ACHN (cell line): ENCODE results near the gene CYTH2.
"Not testable (repeated sequence)": the region's sequence is repeated elsewhere in the genome, so short reads cannot be mapped to it uniquely, and the experiment has no call there.

ENCODE experiments used
- DNase-seq: peaks from one replicate; pipeline ENCODE4 v3.0.0-alpha.2; 2015
- in situ Hi-C: cut with HindIII; loops from 2 replicates; pipeline ENCODE4 v1.10.0; 2017; ENCODE audit warnings: low sequenced_read_pairs, low pct_ligation_motif_present, low pct_unique_long_range_greater_than_20kb

CYTH2 gene

GRCh38 chr19:48473161-48473966 lies 4.2 kb downstream of the CYTH2 start:
- in situ Hi-C loops = no loop called here
- DNase-seq = no peak

GRCh38 chr19:48474084-48474592 lies 5.0 kb downstream of the CYTH2 start:
- DNase-seq = no peak
- in situ Hi-C loops = no loop called here

- in situ Hi-C loops = no loop called here
- no peak for DNase-seq
Observed at GRCh38 chr19:48475369-48476068, 6.3 kb downstream of the CYTH2 start.

GRCh38 chr19:48476176-48476575 lies 7.0 kb downstream of the CYTH2 start:
- in situ Hi-C loops = no loop called here

GRCh38 chr19:48477067-48477685 lies 8.0 kb downstream of the CYTH2 start:
- no peak for DNase-seq
- in situ Hi-C loops = no loop called here

More at GRCh38 chr19:48476176-48476575, 7.0 kb downstream of the CYTH2 start:
- DNase-seq = no peak

- in situ Hi-C loops = no loop called here
- DNase-seq = no peak
Observed at GRCh38 chr19:48477698-48478338, 8.6 kb downstream of the CYTH2 start.

- no peak for DNase-seq
- in situ Hi-C loops = no loop called here
Observed at GRCh38 chr19:48478339-48479256, 9.4 kb downstream of the CYTH2 start.

- in situ Hi-C loops = no loop called here
- no peak for DNase-seq
Observed at GRCh38 chr19:48479686-48480085, 10.5 kb downstream of the CYTH2 start.

GRCh38 chr19:48480183-48480557 lies 11.0 kb downstream of the CYTH2 start:
- DNase-seq = no peak
- in situ Hi-C loops = no loop called here

- no peak for DNase-seq
- in situ Hi-C loops = no loop called here
Observed at GRCh38 chr19:48480558-48481500, 11.7 kb downstream of the CYTH2 start.

- DNase-seq = no peak
- in situ Hi-C loops = no loop called here
Observed at GRCh38 chr19:48481846-48482639, 12.9 kb downstream of the CYTH2 start.

GRCh38 chr19:48483301-48483700 lies 14.1 kb downstream of the CYTH2 start:
- DNase-seq = no peak
- in situ Hi-C loops = no loop called here

GRCh38 chr19:48484247-48484893 lies 15.2 kb downstream of the CYTH2 start:
- in situ Hi-C loops = no loop called here
- DNase-seq = no peak

- no peak for DNase-seq
- in situ Hi-C loops = no loop called here
Observed at GRCh38 chr19:48484931-48485612, 15.9 kb downstream of the CYTH2 start.

- in situ Hi-C loops, DNase-seq: not testable (repeated sequence)
Observed at GRCh38 chr19:48486706-48487105, 17.5 kb downstream of the CYTH2 start.
